Pancreas (tissue), 10 donors: Measurements from ENCODE around the gene SORL1-AS1. TPM values are rescaled to one million over a fixed set of nuclear protein-coding genes. Genes with fewer than 3 reads are reported as not detected.

Experiments used
- ATAC-seq, 4 donors: fragments of 200-7000 bp; cut with Tn5 transposase; one replicate each; pipeline versions ENCODE4 v1.8.0 to v1.9.1; 2020; ENCODE audit warnings: mild to moderate bottlenecking in 4 of 4, moderate library complexity in 4 of 4
- DNase-seq, 6 donors: peaks; one replicate each; pipeline ENCODE4 v3.0.0-alpha.2; 2020
- FAIRE-seq: peaks from 2 replicates; lab custom pipeline; 2012; peaks lifted over from hg19 to GRCh38; lab: Jason Lieb, UNC
- H3K27ac ChIP-seq, 4 donors: fragments of 200-600 bp; sonication (generic); 1 replicate in 3 of 4; 2 replicates in 1 of 4; pipeline versions ENCODE4 v1.5.0 to v1.8.0; 2020
- H3K27me3 ChIP-seq, 4 donors: fragments of 200-600 bp; one replicate each; pipeline ENCODE4 v1.8.0; 2021
- H3K36me3 ChIP-seq, 3 donors: fragments of 200-600 bp; sonication (generic) in 1 of 3; one replicate each; pipeline versions ENCODE4 v1.5.0 to v1.8.0; 2020 to 2021
- H3K4me1 ChIP-seq, 3 donors: fragments of 200-600 bp; one replicate each; pipeline ENCODE4 v1.8.0; 2021
- H3K4me3 ChIP-seq, 4 donors: fragments of 200-600 bp; sonication (generic) in 2 of 4; one replicate each; pipeline versions ENCODE4 v1.5.0 to v1.8.0; 2020 to 2021
- H3K9me3 ChIP-seq, 4 donors: fragments of 200-600 bp; one replicate each; pipeline ENCODE4 v1.8.0; 2021
- CTCF ChIP-seq, 4 donors: fragments of 200-600 bp; sonication (generic) in 3 of 4; IDR thresholded peaks; one replicate each; pipeline versions ENCODE4 v1.5.0 to v1.8.0; 2021; ENCODE audit warnings: antibody characterized with exemption in 4 of 4
- WGBS, 2 donors: extraction: QIAGEN DNeasy Blood & Tissue Kit; methylation state at CpG; one replicate each; pipeline ENCODE4 v1.1.7; 2013; 5-methylcytosine and 5-hydroxymethylcytosine counted together
- intact Hi-C, 3 donors: fragments of 100-400 bp; cut with DNase I; formaldehyde crosslinking; loops; one replicate each; pipeline versions ENCODE4 v1.11.1 to v1.14.2; 2022
- polyA plus RNA-seq, 2 donors: library from polyadenylated mRNA; stranded (reverse); fragments of 200-250 nt; gene quantifications; one replicate each; pipeline ENCODE4 v1.2.3, GENCODE V29; 2013
- total RNA-seq, 6 donors: library from RNA; stranded (reverse); fragmentation: NEBNext Ultra II Directional in 4 of 6; extraction: Animal tissue kit (Norgen Biotek cat#: 25700) in 4 of 6; gene quantifications; one replicate each; pipeline versions ENCODE4 v1.2.1 to v1.2.4, GENCODE V29; 2021 to 2023
- donor health status: healthy with polysubstance abuse.
- donor health status: DM: no; HTN: no; CAD: no; lungs with moderate emphysema.
- donor health status: DM: no; HTN: no; CAD: no.
- donor health status: control.
- donor health status: control.
- donor health status: Bipolar disorder and iron deficiency.
- donor health status: DM: yes; HTN: yes; CAD: no.
- donor health status: DM: no; HTN: no; CAD: no.
- donor health status: DM: no; HTN: no; CAD: no.
- donor health status: DM: yes; HTN: yes; CAD: no.

SORL1-AS1 gene

GRCh38 chr11:121391914-121392313 is 60.9 kb downstream of the SORL1-AS1 start:
- peak in 3 of 4 donors; percentile 68 to 72 (median 70) for ATAC-seq
- H3K4me1 ChIP-seq = no peaks in the 10 kb centered on the region
- TF ChIP-seq CTCF (IDR thresholded peaks at IDR 0.05) = no peak
- no peak overlapping the region for H3K4me3 ChIP-seq
- intact Hi-C loops = no loop called here
- no peaks in the 10 kb centered on the region for H3K27me3 ChIP-seq
- WGBS, 2 donors = 55 to 65% methylated on average over 7 of the region's 7 CpGs
- no peak for DNase-seq
- no peaks in the 10 kb centered on the region for H3K36me3 ChIP-seq
- H3K9me3 ChIP-seq = no peaks in the 10 kb centered on the region
- no peak overlapping the region for H3K27ac ChIP-seq
- peak; percentile 47 for FAIRE-seq

- ATAC-seq = peak in 2 of 4 donors; percentile 80 to 82
- no peak for FAIRE-seq
- Histone ChIP-seq H3K4me3 (no peak overlapping the region), H3K27ac (no peak overlapping the region), H3K36me3 (no peaks in the 10 kb centered on the region), H3K9me3 (no peaks in the 10 kb centered on the region), H3K27me3 (no peaks in the 10 kb centered on the region), H3K4me1 (no peaks in the 10 kb centered on the region)
- TF ChIP-seq CTCF (IDR thresholded peaks at IDR 0.05) = no peak
- 46 to 50% methylated on average over 8 of the region's 8 CpGs for WGBS, 2 donors
- intact Hi-C loops = no loop called here
- DNase-seq = peak in 1 of 6 donors; percentile 6
Measured at GRCh38 chr11:121389651-121390050, 63.1 kb downstream of the SORL1-AS1 start.

Other genes with a start within 250 kb of the SORL1-AS1 start
- 10 to 100 TPM in 3 of 6 donors, 1 to 10 TPM in 3; 8.3 to 14.2 (median 11.6) TPM for gene SC5D, start 160.2 kb downstream of the SORL1-AS1 start, total RNA-seq
- gene SC5D, start 160.2 kb downstream of the SORL1-AS1 start, polyA plus RNA-seq = 10 to 100 TPM in 1 of 2 donors, 1 to 10 TPM in 1; 7.7 to 18.5 TPM
- gene SORL1, start 653 bp downstream of the SORL1-AS1 start, total RNA-seq = 10 to 100 TPM; 11.2 to 47.5 (median 16.5) TPM
- 10 to 100 TPM in 1 of 2 donors, 1 to 10 TPM in 1; 2.7 to 10.9 TPM for gene SORL1, start 653 bp downstream of the SORL1-AS1 start, polyA plus RNA-seq